Erythroblast (primary cell): ENCODE measurements around the gene KLK11.

Source experiments
- GATA1 ChIP-seq: IDR thresholded peaks from 2 replicates; pipeline ENCODE4 v1.6.1; 2011; ENCODE audit warnings: low read depth, mild to moderate bottlenecking, control low read depth, low read length, moderate library complexity
- POLR2A ChIP-seq: IDR thresholded peaks from 2 replicates; pipeline ENCODE4 v1.6.1; 2011; ENCODE audit warnings: mild to moderate bottlenecking, low read length

GRCh38 chr19:51027873-51028272 is 1.5 kb upstream of the KLK11 start:
- TF ChIP-seq POLR2A (no peak), GATA1 (no peak)
